BLaER1 (cell line): ENCODE measurements around the gene ZDHHC17.

ENCODE experiments used
- H3K27ac ChIP-seq: shearing (Covaris generic); formaldehyde crosslinking; 2 replicates; pipeline ENCODE4 v1.8.1; 2022
- H3K27me3 ChIP-seq: shearing (Covaris generic); formaldehyde crosslinking; 2 replicates; pipeline ENCODE4 v1.8.1; 2022
- H3K36me3 ChIP-seq: shearing (Covaris generic); formaldehyde crosslinking; 2 replicates; pipeline ENCODE4 v1.8.1; 2022
- H3K4me1 ChIP-seq: shearing (Covaris generic); formaldehyde crosslinking; 2 replicates; pipeline ENCODE4 v1.8.1; 2022
- H3K4me2 ChIP-seq: shearing (Covaris generic); formaldehyde crosslinking; 2 replicates; pipeline ENCODE4 v1.8.1; 2022
- H3K4me3 ChIP-seq: shearing (Covaris generic); formaldehyde crosslinking; 2 replicates; pipeline ENCODE4 v1.8.1; 2022
- H3K9ac ChIP-seq: shearing (Covaris generic); formaldehyde crosslinking; 2 replicates; pipeline ENCODE4 v1.8.1; 2022
- H3K9me3 ChIP-seq: shearing (Covaris generic); formaldehyde crosslinking; 2 replicates; pipeline ENCODE4 v1.8.1; 2022
- H4K20me1 ChIP-seq: shearing (Covaris generic); formaldehyde crosslinking; 2 replicates; pipeline ENCODE4 v1.8.1; 2022
- Cebpa-rat ChIP-seq: shearing (Covaris generic); IDR thresholded peaks from 2 replicates; pipeline ENCODE4 v1.8.1; 2022

Gene ZDHHC17

GRCh38 chr12:76899522-76899921 lies 135.6 kb downstream of the ZDHHC17 start:
- TF ChIP-seq Cebpa-rat: no peak
- Histone ChIP-seq H3K27ac (no peak overlapping the region), H3K4me2 (no peak overlapping the region), H4K20me1 (no peaks in the 10 kb centered on the region), H3K27me3 (no peaks in the 10 kb centered on the region), H3K4me3 (no peak overlapping the region), H3K4me1 (peaks cover 19% of the 10 kb centered on the region), H3K36me3 (no peaks in the 10 kb centered on the region), H3K9ac (no peak overlapping the region), H3K9me3 (peaks cover 12% of the 10 kb centered on the region)

- peak overlapping the region; percentile 67 for H3K4me2 ChIP-seq
These were observed 137.9 kb downstream of the ZDHHC17 start for GRCh38 chr12:76901628-76902380.

More at GRCh38 chr12:76901628-76902380, 137.9 kb downstream of the ZDHHC17 start:
- H3K9me3 ChIP-seq: peaks cover 6% of the 10 kb centered on the region
- H3K27me3 ChIP-seq: no peaks in the 10 kb centered on the region
- no peaks in the 10 kb centered on the region for H4K20me1 ChIP-seq
- TF ChIP-seq Cebpa-rat: no peak
- H3K36me3 ChIP-seq: no peaks in the 10 kb centered on the region
- H3K4me1 ChIP-seq: peaks cover 19% of the 10 kb centered on the region
- 0 out of 2 replicates have a peak overlapping the region, but pooled peaks have one; percentile 24 for H3K27ac ChIP-seq
- no peak overlapping the region for H3K4me3 ChIP-seq
- H3K9ac ChIP-seq: 0 out of 2 replicates have a peak overlapping the region, but pooled peaks have one; percentile 31
